Neural cell (in vitro differentiated cells): ENCODE results near the gene BLOC1S4.

ENCODE experiments used
- CTCF ChIP-seq: fragments of 450-650 bp; IDR thresholded peaks from 2 replicates; pipeline ENCODE4 v1.5.1; 2014; ENCODE audit warnings: antibody characterized with exemption, mild to moderate bottlenecking, moderate library complexity; ENCODE audit not compliant: poor library complexity, severe bottlenecking
- EZH2 ChIP-seq: fragments of 200-600, 300-800 bp; shearing (Covaris generic), sonication (generic); IDR thresholded peaks from 2 replicates; pipeline ENCODE4 v1.6.1; 2014; ENCODE audit warnings: antibody characterized with exemption, low read length, borderline replicate concordance, mild to moderate bottlenecking; ENCODE audit not compliant: insufficient read depth, poor library complexity, severe bottlenecking
- MXI1 ChIP-seq: fragments of 450-650 bp; conservative IDR thresholded peaks from 2 replicates; pipeline ENCODE4 v1.6.1; 2014; ENCODE audit warnings: antibody characterized with exemption, mild to moderate bottlenecking; ENCODE audit not compliant: poor library complexity, severe bottlenecking
- POLR2AphosphoS5 ChIP-seq: IDR thresholded peaks from 2 replicates; pipeline ENCODE4 v1.6.1; 2012
- RAD21 ChIP-seq: fragments of 450-650 bp; conservative IDR thresholded peaks from 2 replicates; pipeline ENCODE4 v1.6.1; 2014; ENCODE audit warnings: antibody characterized with exemption, mild to moderate bottlenecking, moderate library complexity
- REST ChIP-seq: IDR thresholded peaks from 2 replicates; pipeline ENCODE4 v1.6.1; 2012; ENCODE audit warnings: borderline replicate concordance
- SMC3 ChIP-seq: fragments of 450-650 bp; conservative IDR thresholded peaks from 2 replicates; pipeline ENCODE4 v1.6.1; 2014; ENCODE audit warnings: antibody characterized with exemption, mild to moderate bottlenecking, moderate library complexity; ENCODE audit not compliant: poor library complexity

- no peak for TF ChIP-seq CTCF
- TF ChIP-seq RAD21, result no peak
- TF ChIP-seq REST, result no peak
- no peak for TF ChIP-seq EZH2
- TF ChIP-seq SMC3, result no peak
- no peak for TF ChIP-seq POLR2AphosphoS5
- TF ChIP-seq MXI1, result no peak
These were observed 15.3 kb downstream of the BLOC1S4 start for GRCh38 chr4:6731318-6731675.
